Hepatocyte (in vitro differentiated cells): Measurements from ENCODE around the gene XAGE2. TPM values are rescaled to one million over a fixed set of nuclear protein-coding genes. Genes with fewer than 3 reads are reported as not detected.

Experiments used
- DNase-seq: peaks from one replicate; pipeline ENCODE4 v3.0.0-alpha.2; 2016; ENCODE audit warnings: low spot score
- H2AFZ ChIP-seq: fragments of 200-600 bp; sonication (generic); 2 replicates; pipeline ENCODE4 v1.6.0; 2016; ENCODE audit warnings: antibody characterized with exemption, mild to moderate bottlenecking
- H3K27ac ChIP-seq: fragments of 200-600 bp; sonication (generic); 2 replicates; pipeline ENCODE4 v1.5.1; 2016; ENCODE audit warnings: mild to moderate bottlenecking
- H3K27me3 ChIP-seq: fragments of 200-600 bp; sonication (generic); 2 replicates; pipeline ENCODE4 v1.6.1; 2016
- H3K36me3 ChIP-seq: fragments of 200-600 bp; sonication (generic); replicated peaks from 2 replicates; pipeline ENCODE4 v1.5.1; 2016; ENCODE audit warnings: low read depth; ENCODE audit not compliant: insufficient read depth
- H3K4me1 ChIP-seq: fragments of 200-600 bp; sonication (generic); 2 replicates; pipeline ENCODE4 v1.5.1; 2016; ENCODE audit warnings: mild to moderate bottlenecking, moderate library complexity; ENCODE audit not compliant: insufficient read depth
- H3K4me2 ChIP-seq: fragments of 200-600 bp; sonication (generic); 2 replicates; pipeline ENCODE4 v1.6.0; 2016
- H3K4me3 ChIP-seq: fragments of 200-600 bp; sonication (generic); 2 replicates; pipeline ENCODE4 v1.5.1; 2016; ENCODE audit warnings: mild to moderate bottlenecking
- H3K79me2 ChIP-seq: fragments of 200-600 bp; sonication (generic); 2 replicates; pipeline ENCODE4 v1.6.0; 2017; ENCODE audit warnings: mild to moderate bottlenecking
- H3K9me2 ChIP-seq: fragments of 200-600 bp; sonication (generic); replicated peaks from 2 replicates; pipeline ENCODE4 v1.6.0; 2017; ENCODE audit warnings: mild to moderate bottlenecking; ENCODE audit not compliant: insufficient read depth
- H3K9me3 ChIP-seq: fragments of 200-600 bp; sonication (generic); 2 replicates; pipeline ENCODE4 v1.5.1; 2016; ENCODE audit warnings: low read depth, mild to moderate bottlenecking
- H4K20me1 ChIP-seq: fragments of 200-600 bp; sonication (generic); 2 replicates; pipeline ENCODE4 v1.6.0; 2016; ENCODE audit warnings: mild to moderate bottlenecking; ENCODE audit not compliant: insufficient read depth, poor library complexity, severe bottlenecking
- CTCF ChIP-seq: fragments of 200-600 bp; sonication (generic); IDR thresholded peaks from 2 replicates; pipeline ENCODE4 v1.5.1; 2016; ENCODE audit warnings: antibody characterized with exemption, mild to moderate bottlenecking; ENCODE audit not compliant: poor library complexity
- EZH2 ChIP-seq: fragments of 200-600 bp; sonication (generic); IDR thresholded peaks from 2 replicates; pipeline ENCODE4 v1.6.1; 2016; ENCODE audit warnings: antibody characterized with exemption, mild to moderate bottlenecking, borderline replicate concordance
- EZH2phosphoT487 ChIP-seq: fragments of 200-600 bp; sonication (generic); IDR thresholded peaks from one replicate; pipeline ENCODE4 v1.6.1; 2018; ENCODE audit warnings: antibody characterized with exemption, mild to moderate bottlenecking, low read depth, moderate library complexity; ENCODE audit not compliant: unreplicated experiment, severe bottlenecking
- WGBS: methylation state at CpG from one replicate; pipeline ENCODE4 v1.1.6; 2016; ENCODE audit warnings: low lambda C conversion rate; ENCODE audit errors: missing lambda C conversion rate; 5-methylcytosine and 5-hydroxymethylcytosine counted together
- polyA plus RNA-seq: library from polyadenylated mRNA; unstranded; fragments of >200 nt; fragmentation: Nextera tagmentation; extraction: Ambion mirVana; gene quantifications from 2 replicates; pipeline ENCODE4 v1.2.1, GENCODE V29; 2016
- total RNA-seq: library from RNA; depleted of rRNA; stranded (reverse); fragments of >200 nt; gene quantifications from 2 replicates; pipeline ENCODE4 v1.2.3, GENCODE V29; 2014

The XAGE2 gene
- total and polyA plus RNA-seq, 2 experiments from 2014 or later = 0.77 to 5.9 TPM

GRCh38 chrX:52352551-52352950 is 16.3 kb upstream of the XAGE2 start:
- DNase-seq = no peak
- WGBS = 45% methylated on average over 1 of the region's 1 CpG
- no peaks in the 10 kb centered on the region for H3K79me2 ChIP-seq
- H4K20me1 ChIP-seq = no peaks in the 10 kb centered on the region
- H3K4me2 ChIP-seq = no peak overlapping the region
- no peaks in the 10 kb centered on the region for H3K27me3 ChIP-seq
- no peak overlapping the region for H2AFZ ChIP-seq
- no peaks in the 10 kb centered on the region for H3K9me3 ChIP-seq
- TF ChIP-seq CTCF = no peak
- no peak for TF ChIP-seq EZH2
- TF ChIP-seq EZH2phosphoT487 = no peak
- H3K36me3 ChIP-seq = no peaks in the 10 kb centered on the region
- H3K4me1 ChIP-seq = no peaks in the 10 kb centered on the region
- peak overlapping the region; percentile 75 for H3K27ac ChIP-seq
- H3K4me3 ChIP-seq = no peak overlapping the region
- no peaks in the 10 kb centered on the region for H3K9me2 ChIP-seq

- Histone ChIP-seq H3K9me2 (no peaks in the 10 kb centered on the region), H4K20me1 (no peaks in the 10 kb centered on the region), H3K4me1 (no peaks in the 10 kb centered on the region), H3K4me2 (no peak overlapping the region), H3K4me3 (no peak overlapping the region), H3K79me2 (no peaks in the 10 kb centered on the region), H3K27ac (no peak overlapping the region), H3K27me3 (no peaks in the 10 kb centered on the region), H3K36me3 (no peaks in the 10 kb centered on the region), H3K9me3 (no peaks in the 10 kb centered on the region), H2AFZ (no peak overlapping the region)
- TF ChIP-seq EZH2 = no peak
- no peak for TF ChIP-seq CTCF
- no peak for DNase-seq
These were observed 15.0 kb upstream of the XAGE2 start for GRCh38 chrX:52353838-52354237.

- H3K9me2 ChIP-seq = no peaks in the 10 kb centered on the region
- TF ChIP-seq EZH2 = no peak
- no peak for DNase-seq
- no peaks in the 10 kb centered on the region for H3K4me1 ChIP-seq
- H3K36me3 ChIP-seq = no peaks in the 10 kb centered on the region
- no peaks in the 10 kb centered on the region for H4K20me1 ChIP-seq
- no peak overlapping the region for H3K4me3 ChIP-seq
- H3K27ac ChIP-seq = no peak overlapping the region
- no peaks in the 10 kb centered on the region for H3K79me2 ChIP-seq
- H2AFZ ChIP-seq = no peak overlapping the region
- no peaks in the 10 kb centered on the region for H3K27me3 ChIP-seq
- no peak overlapping the region for H3K4me2 ChIP-seq
- no peaks in the 10 kb centered on the region for H3K9me3 ChIP-seq
These were observed 13.7 kb upstream of the XAGE2 start for GRCh38 chrX:52355108-52355507.

- TF ChIP-seq EZH2 (no peak), CTCF (no peak), EZH2phosphoT487 (no peak)
These were observed 9.1 kb upstream of the XAGE2 start for GRCh38 chrX:52359614-52360232.

More at GRCh38 chrX:52359614-52360232, 9.1 kb upstream of the XAGE2 start:
- no peak overlapping the region for H3K27ac ChIP-seq
- no peaks in the 10 kb centered on the region for H3K79me2 ChIP-seq
- peak; percentile 15 for DNase-seq
- H3K9me2 ChIP-seq = no peaks in the 10 kb centered on the region
- H3K36me3 ChIP-seq = no peaks in the 10 kb centered on the region
- no peaks in the 10 kb centered on the region for H3K27me3 ChIP-seq
- H3K4me1 ChIP-seq = no peaks in the 10 kb centered on the region
- no peaks in the 10 kb centered on the region for H3K9me3 ChIP-seq
- H2AFZ ChIP-seq = no peak overlapping the region
- H3K4me2 ChIP-seq = no peak overlapping the region
- 75% methylated on average over 7 of the region's 7 CpGs for WGBS
- H3K4me3 ChIP-seq = no peak overlapping the region
- no peaks in the 10 kb centered on the region for H4K20me1 ChIP-seq
